RWPE1 (cell line): Measurements from ENCODE around the gene SH3PXD2A.

Source experiments
- CTCF ChIA-PET: fragments of 350-600 bp; sonication (Branson Sonifier 250); formaldehyde crosslinking; extraction: SDS; loops from one replicate; lab custom pipeline; 2021; lab: Yijun Ruan, JAX
- POLR2A ChIA-PET: fragments of 400-600 bp; formaldehyde crosslinking; extraction: SDS; loops from one replicate; lab custom pipeline; 2020; ENCODE audit warnings: antibody characterized with exemption; ENCODE audit not compliant: low non-redundant PET; lab: Yijun Ruan, JAX
- DNase-seq: peaks from one replicate; pipeline ENCODE4 v3.0.0; 2012; ENCODE audit warnings: low spot score
- H3K27ac ChIP-seq: fragments of 450-650 bp; 2 replicates; pipeline ENCODE4 v1.5.1; 2017
- TF ChIP-seq, protein P1 (sequence below): fragments of 450-650 bp; conservative IDR thresholded peaks from 2 replicates; pipeline ENCODE4 v1.5.1; 2017; ENCODE audit warnings: low read depth, mild to moderate bottlenecking

SH3PXD2A gene

DNA sequence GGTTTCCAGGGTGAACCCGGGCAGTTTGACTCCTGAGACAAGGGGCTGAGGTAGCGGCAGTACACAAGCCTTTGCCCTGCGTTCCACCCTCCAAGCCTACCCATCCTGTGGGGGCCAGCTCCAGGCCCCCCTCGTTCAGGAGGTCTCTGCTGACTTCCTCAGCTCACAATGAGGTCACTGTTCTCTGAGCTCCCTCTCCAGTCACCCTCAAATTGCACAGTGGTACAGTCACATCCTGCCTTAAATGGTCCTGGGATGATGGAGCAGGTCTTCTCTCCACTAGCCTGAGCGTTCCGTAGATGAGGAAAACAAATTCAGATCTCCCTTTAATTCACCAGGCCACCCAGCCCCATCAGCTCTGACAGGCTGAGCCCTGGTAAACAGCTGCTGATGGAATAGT is 90.2 kb downstream of the SH3PXD2A start:
- CTCF ChIA-PET = interaction anchor here (1.0 to 3.1 kb wide), 4 partner anchors 11 to 55 kb away, joined by 3 to 14 read pairs (median 3); no protein-coding TSS in a partner anchor
- TF ChIP-seq, protein P1, sequence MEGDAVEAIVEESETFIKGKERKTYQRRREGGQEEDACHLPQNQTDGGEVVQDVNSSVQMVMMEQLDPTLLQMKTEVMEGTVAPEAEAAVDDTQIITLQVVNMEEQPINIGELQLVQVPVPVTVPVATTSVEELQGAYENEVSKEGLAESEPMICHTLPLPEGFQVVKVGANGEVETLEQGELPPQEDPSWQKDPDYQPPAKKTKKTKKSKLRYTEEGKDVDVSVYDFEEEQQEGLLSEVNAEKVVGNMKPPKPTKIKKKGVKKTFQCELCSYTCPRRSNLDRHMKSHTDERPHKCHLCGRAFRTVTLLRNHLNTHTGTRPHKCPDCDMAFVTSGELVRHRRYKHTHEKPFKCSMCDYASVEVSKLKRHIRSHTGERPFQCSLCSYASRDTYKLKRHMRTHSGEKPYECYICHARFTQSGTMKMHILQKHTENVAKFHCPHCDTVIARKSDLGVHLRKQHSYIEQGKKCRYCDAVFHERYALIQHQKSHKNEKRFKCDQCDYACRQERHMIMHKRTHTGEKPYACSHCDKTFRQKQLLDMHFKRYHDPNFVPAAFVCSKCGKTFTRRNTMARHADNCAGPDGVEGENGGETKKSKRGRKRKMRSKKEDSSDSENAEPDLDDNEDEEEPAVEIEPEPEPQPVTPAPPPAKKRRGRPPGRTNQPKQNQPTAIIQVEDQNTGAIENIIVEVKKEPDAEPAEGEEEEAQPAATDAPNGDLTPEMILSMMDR = no peak
- H3K27ac ChIP-seq = peak overlapping the region; percentile 59
- no peak for DNase-seq
- POLR2A ChIA-PET = interaction anchor here (0.7 kb wide), 1 partner anchor 127 kb away, joined by 3 read pairs; no protein-coding TSS in a partner anchor

DNA sequence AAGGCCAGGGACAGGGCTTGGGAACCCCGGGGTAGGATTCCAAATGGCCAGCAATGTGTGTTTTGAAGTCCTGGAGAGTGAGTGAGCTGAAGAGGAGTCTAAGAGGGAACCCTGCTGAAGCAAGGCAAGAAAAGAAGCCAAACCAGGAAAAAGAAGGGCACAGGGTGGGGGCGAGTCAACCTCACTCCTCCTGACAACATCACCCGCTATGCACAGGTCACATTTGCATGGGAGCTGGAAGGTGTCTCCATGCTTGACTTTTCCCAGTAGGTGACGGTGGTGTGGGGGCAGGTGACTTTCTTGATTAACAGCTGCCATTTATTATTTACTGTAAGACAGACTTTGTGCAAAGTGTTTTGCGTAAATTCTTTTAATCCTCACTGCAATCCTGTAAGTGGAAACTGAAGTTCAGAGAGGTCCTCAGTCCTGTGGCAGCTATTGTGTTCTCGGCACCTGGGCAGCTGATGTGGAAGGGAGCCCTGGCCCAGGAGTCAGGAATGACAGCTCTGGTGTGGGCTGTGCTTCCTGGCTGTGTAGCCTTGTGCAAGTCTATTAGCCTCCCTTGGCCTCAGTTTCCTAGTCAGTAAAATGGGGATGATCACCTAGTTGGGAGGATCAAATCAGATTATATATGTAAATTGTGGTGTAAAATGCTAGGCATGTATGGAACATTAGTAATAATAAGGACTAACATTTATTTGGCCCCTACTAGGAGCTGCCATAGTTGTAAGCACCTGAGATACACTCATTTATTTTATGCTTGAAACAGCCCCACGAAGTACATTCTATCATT is 90.9 kb downstream of the SH3PXD2A start:
- H3K27ac ChIP-seq = peak overlapping the region; percentile 67
- TF ChIP-seq, protein P1 = no peak
- CTCF ChIA-PET = interaction anchor here (0.6 to 3.1 kb wide), 6 partner anchors 11 to 78 kb away, joined by 3 to 14 read pairs (median 4); no protein-coding TSS in a partner anchor
- no peak for DNase-seq
- POLR2A ChIA-PET = interaction anchor here (0.7 kb wide), 1 partner anchor 128 kb away, joined by 3 read pairs; no protein-coding TSS in a partner anchor

DNA sequence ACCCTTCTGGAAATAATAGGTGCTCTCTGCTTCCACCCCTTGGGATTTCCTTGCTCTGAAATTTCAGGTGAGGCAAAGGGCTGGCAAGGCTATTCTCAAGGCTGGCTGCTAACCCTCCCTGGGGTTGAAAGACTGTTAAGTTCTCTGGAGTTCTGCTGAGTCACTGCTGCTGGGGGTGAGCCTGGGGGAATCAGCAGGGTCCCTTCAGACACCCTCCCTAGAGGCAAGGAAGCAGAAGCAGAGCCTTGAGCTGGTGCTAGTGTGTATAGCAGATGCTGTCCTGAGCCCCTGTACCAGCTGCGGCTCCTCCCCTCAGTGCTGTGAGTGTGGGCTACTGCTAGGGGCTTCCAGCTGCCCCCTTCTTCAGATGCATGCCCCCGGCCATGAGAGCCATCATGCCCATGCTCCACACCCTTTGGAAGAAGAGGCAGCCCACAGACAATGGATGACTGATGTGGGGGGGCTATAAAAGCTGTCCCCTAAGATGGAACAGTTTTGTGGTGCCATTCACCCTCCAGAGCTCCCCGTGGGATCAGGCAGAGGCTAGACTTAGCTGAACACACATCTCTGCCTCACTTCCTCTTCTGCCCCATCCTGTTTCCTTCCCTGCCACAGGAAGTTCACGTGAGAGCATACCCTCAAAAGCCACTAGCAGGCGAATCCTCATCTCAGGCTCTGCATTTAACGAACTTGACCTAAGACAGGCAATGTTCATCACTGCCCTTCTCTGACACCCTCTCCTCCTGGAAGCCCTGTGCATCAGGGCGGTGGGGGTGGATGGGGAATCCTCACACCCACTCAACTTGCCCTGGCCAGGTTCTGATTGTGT is 91.8 kb downstream of the SH3PXD2A start:
- ChIA-PET CTCF (interaction anchor here (0.6 to 1.3 kb wide), 2 partner anchors 64 to 77 kb away, joined by 4 to 6 read pairs; no protein-coding TSS in a partner anchor), POLR2A (no interaction called here)
- H3K27ac ChIP-seq = peak overlapping the region; percentile 67
- DNase-seq = no peak
- TF ChIP-seq, protein P1 = no peak

DNA sequence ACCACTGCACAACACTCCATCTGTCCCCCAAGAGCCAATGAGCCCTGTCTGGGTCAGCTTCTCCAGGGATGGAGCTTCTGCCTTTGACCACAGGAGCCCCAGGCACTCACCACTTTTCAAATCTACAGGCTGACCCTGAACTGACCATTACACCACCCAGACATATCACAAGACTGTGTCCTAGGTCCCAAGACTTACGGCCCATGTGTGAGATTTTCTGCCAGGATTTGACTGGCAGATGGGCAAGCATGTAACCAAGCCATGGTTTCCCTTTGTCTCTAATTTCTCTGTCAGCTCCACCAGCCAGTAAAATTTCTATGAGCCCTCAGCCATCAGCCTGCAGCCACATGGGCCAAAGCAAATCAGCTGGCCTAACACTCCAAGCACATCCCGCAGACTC is 92.5 kb downstream of the SH3PXD2A start:
- no peak for DNase-seq
- peak overlapping the region; percentile 67 for H3K27ac ChIP-seq
- TF ChIP-seq, protein P1 = no peak
- POLR2A ChIA-PET = no interaction called here
- CTCF ChIA-PET = interaction anchor here (0.5 kb wide), 1 partner anchor 1002 kb away, joined by 4 read pairs; no protein-coding TSS in a partner anchor

DNA sequence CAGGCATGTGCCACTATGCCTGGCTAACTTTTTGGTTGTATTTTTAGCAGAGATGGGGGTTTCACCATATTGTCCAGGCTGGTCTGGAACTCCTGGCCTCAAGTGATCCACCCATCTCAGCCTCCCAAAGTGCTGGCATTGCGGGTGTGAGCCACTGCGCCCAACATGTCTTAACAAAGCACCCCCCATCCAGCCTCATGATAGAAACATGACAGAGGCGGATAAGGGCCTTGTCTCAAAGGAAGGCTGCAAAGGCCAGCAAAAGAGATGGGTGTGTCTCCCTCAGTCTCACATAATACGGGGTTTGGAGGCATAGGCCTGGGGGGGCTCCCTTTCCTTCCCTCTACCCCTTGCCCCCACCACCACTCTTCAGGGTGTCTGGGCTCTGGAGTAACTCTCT is 93.2 kb downstream of the SH3PXD2A start:
- DNase-seq = no peak
- ChIA-PET CTCF (interaction anchor here (0.5 kb wide), 1 partner anchor 1001 kb away, joined by 4 read pairs; no protein-coding TSS in a partner anchor), POLR2A (no interaction called here)
- H3K27ac ChIP-seq = peak overlapping the region; percentile 67
- TF ChIP-seq, protein P1 = no peak
